Esophagus muscularis mucosa (tissue), 4 donors: ENCODE measurements around the gene MSI2.

Experiments
- EP300 ChIP-seq: sonication (generic); formaldehyde crosslinking; IDR thresholded peaks from one replicate; pipeline ENCODE4 v1.6.1; 2017; ENCODE audit warnings: antibody characterized with exemption
- POLR2A ChIP-seq: fragments of 450-650 bp; IDR thresholded peaks from one replicate; pipeline ENCODE4 v1.6.1; 2017; ENCODE audit warnings: antibody characterized with exemption, moderate library complexity, mild to moderate bottlenecking, low read depth
- POLR2AphosphoS5 ChIP-seq, 2 donors: sonication (generic); formaldehyde crosslinking; IDR thresholded peaks; one replicate each; pipeline ENCODE4 v1.6.1; 2017; ENCODE audit warnings: antibody characterized with exemption in 2 of 2
- TF ChIP-seq, protein P1 (sequence below), 3 experiments: fragments of 200-600 bp in 2 of 3; fragments of 450-650 bp in 1 of 3; sonication (generic) in 2 of 3; IDR thresholded peaks; one replicate each; pipeline ENCODE4 v1.5.1; 2017 to 2019; ENCODE audit warnings: antibody characterized with exemption in 3 of 3, mild to moderate bottlenecking in 2 of 3, moderate library complexity in 1 of 3

DNA sequence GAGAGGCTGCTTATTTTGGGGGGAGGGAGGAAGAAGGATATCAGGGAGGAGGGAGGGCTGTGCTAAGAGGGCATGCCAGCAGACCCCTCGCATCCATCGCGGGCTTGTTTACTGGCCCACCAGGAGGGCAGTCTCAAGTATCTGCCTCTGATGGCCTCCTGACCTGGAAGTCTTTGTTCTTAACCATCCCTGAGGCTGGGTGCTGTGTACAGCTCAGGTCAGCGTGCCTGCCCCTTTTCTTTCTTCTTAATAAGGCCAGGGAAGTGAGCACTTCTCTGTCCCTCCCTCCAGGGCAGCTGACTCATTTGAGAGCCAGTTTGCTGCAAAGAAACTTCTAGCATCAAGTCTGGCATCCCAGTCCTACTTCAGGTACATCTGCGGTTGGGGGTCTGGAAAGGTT is 331.8 kb downstream of the MSI2 start:
- TF ChIP-seq, protein P1, sequence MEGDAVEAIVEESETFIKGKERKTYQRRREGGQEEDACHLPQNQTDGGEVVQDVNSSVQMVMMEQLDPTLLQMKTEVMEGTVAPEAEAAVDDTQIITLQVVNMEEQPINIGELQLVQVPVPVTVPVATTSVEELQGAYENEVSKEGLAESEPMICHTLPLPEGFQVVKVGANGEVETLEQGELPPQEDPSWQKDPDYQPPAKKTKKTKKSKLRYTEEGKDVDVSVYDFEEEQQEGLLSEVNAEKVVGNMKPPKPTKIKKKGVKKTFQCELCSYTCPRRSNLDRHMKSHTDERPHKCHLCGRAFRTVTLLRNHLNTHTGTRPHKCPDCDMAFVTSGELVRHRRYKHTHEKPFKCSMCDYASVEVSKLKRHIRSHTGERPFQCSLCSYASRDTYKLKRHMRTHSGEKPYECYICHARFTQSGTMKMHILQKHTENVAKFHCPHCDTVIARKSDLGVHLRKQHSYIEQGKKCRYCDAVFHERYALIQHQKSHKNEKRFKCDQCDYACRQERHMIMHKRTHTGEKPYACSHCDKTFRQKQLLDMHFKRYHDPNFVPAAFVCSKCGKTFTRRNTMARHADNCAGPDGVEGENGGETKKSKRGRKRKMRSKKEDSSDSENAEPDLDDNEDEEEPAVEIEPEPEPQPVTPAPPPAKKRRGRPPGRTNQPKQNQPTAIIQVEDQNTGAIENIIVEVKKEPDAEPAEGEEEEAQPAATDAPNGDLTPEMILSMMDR (IDR thresholded peaks at IDR 0.05), result no peak
- TF ChIP-seq POLR2AphosphoS5 (IDR thresholded peaks at IDR 0.05), result no peak
- no peak for TF ChIP-seq POLR2A
- TF ChIP-seq EP300, result no peak
